Left renal pelvis (tissue), 4 donors: Measurements from ENCODE around the gene PLPPR3. TPM values are rescaled to one million over a fixed set of nuclear protein-coding genes. Genes with fewer than 3 reads are reported as not detected.
"Not testable (repeated sequence)": the region's sequence is repeated elsewhere in the genome, so short reads cannot be mapped to it uniquely, and the experiment has no call there.

Source experiments
- DNase-seq, 4 donors: peaks; one replicate each; pipeline ENCODE4 v3.0.0-alpha.2; 2013; ENCODE audit warnings: low read depth in 4 of 4, low spot score in 3 of 4
- polyA plus RNA-seq, 4 donors: library from polyadenylated mRNA; unstranded; fragments of 120-200 nt; gene quantifications; one replicate each; pipeline ENCODE4 v1.2.1, GENCODE V29; 2013; ENCODE audit not compliant: insufficient read length in 4 of 4

Gene PLPPR3
- polyA plus RNA-seq, 4 donors, result 10.3 to 18.9 (median 11.4) TPM

GRCh38 chr19:855142-855541, 33.4 kb upstream of the PLPPR3 start:
- DNase-seq, result no peak

- DNase-seq, result no peak
These were observed 32.8 kb upstream of the PLPPR3 start for GRCh38 chr19:854549-854948.

GRCh38 chr19:853614-854220, 32.0 kb upstream of the PLPPR3 start:
- not testable (repeated sequence) for DNase-seq

- DNase-seq, result no peak
These were observed 31.3 kb upstream of the PLPPR3 start for GRCh38 chr19:853014-853585.

GRCh38 chr19:852136-853013, 30.6 kb upstream of the PLPPR3 start, which contains the start of gene ELANE:
TSS of gene ELANE (plus strand) at chr19:852303. CDS start at chr19:852329, 26 bp downstream.
- no peak for DNase-seq

- DNase-seq, result no peak
These were observed 29.2 kb upstream of the PLPPR3 start for GRCh38 chr19:850979-851335.

- no peak for DNase-seq
These were observed 28.6 kb upstream of the PLPPR3 start for GRCh38 chr19:850221-850978.

GRCh38 chr19:849195-849594, 27.4 kb upstream of the PLPPR3 start:
- DNase-seq, result not testable (repeated sequence)

GRCh38 chr19:848386-848921, 26.7 kb upstream of the PLPPR3 start:
- DNase-seq, result no peak

GRCh38 chr19:845707-846521, 24.2 kb upstream of the PLPPR3 start:
- DNase-seq, result no peak

- no peak for DNase-seq
These were observed 22.8 kb upstream of the PLPPR3 start for GRCh38 chr19:844546-844971.

- no peak for DNase-seq
These were observed 22.2 kb upstream of the PLPPR3 start for GRCh38 chr19:843836-844545.

GRCh38 chr19:843180-843835, 21.6 kb upstream of the PLPPR3 start:
- no peak for DNase-seq

GRCh38 chr19:842802-843179, 21.0 kb upstream of the PLPPR3 start:
- not testable (repeated sequence) for DNase-seq

GRCh38 chr19:840519-841206, 18.9 kb upstream of the PLPPR3 start, which contains the start of gene PRTN3:
TSS of gene PRTN3 (plus strand) at chr19:840999. CDS start at chr19:841009, 10 bp downstream.
- no peak for DNase-seq

GRCh38 chr19:835210-835810, 13.6 kb upstream of the PLPPR3 start:
- no peak for DNase-seq

GRCh38 chr19:834216-834615, 12.5 kb upstream of the PLPPR3 start:
- no peak for DNase-seq
